D721Med (cell line): Measurements from ENCODE around the gene RASL11B.

ENCODE experiments used
- DNase-seq: peaks from one replicate; pipeline ENCODE4 v3.0.0; 2011; ENCODE audit warnings: low spot score; ENCODE audit not compliant: insufficient read length
- FAIRE-seq: peaks from 2 replicates; lab custom pipeline; 2011; peaks lifted over from hg19 to GRCh38; lab: Jason Lieb, UNC
- CTCF ChIP-seq: IDR thresholded peaks from 2 replicates; pipeline ENCODE4 v1.5.1; 2012; ENCODE audit warnings: mild to moderate bottlenecking, control low read depth; ENCODE audit not compliant: insufficient read depth; ENCODE audit errors: missing control alignments

Gene RASL11B

GRCh38 chr4:52856801-52857200 is 5.3 kb upstream of the RASL11B start:
- DNase-seq (no peak), FAIRE-seq (no peak)
- no peak for TF ChIP-seq CTCF

GRCh38 chr4:52860361-52860760 is 1.8 kb upstream of the RASL11B start:
- FAIRE-seq, result no peak
- TF ChIP-seq CTCF, result no peak

GRCh38 chr4:52861171-52861823 is 820 bp upstream of the RASL11B start:
- no peak for FAIRE-seq
- TF ChIP-seq CTCF, result no peak

More at GRCh38 chr4:52860361-52860760, 1.8 kb upstream of the RASL11B start:
- no peak for DNase-seq

GRCh38 chr4:52862639-52863161 is 583 bp downstream of the RASL11B start:
- no peak for TF ChIP-seq CTCF
- no peak for FAIRE-seq
- DNase-seq, result no peak

More at GRCh38 chr4:52861171-52861823, 820 bp upstream of the RASL11B start:
- DNase-seq, result no peak

GRCh38 chr4:52863324-52863723 is 1.2 kb downstream of the RASL11B start:
- FAIRE-seq (no peak), DNase-seq (no peak)
- no peak for TF ChIP-seq CTCF

GRCh38 chr4:52864793-52865192 is 2.7 kb downstream of the RASL11B start:
- no peak for FAIRE-seq

More at GRCh38 chr4:52864793-52865192, 2.7 kb downstream of the RASL11B start:
- no peak for TF ChIP-seq CTCF
- no peak for DNase-seq
